Lower leg skin (tissue), 4 donors: ENCODE data around the gene GLOD5. TPM values are rescaled to one million over a fixed set of nuclear protein-coding genes. Genes with fewer than 3 reads are reported as not detected.

Experiments
- DNase-seq, 2 donors: peaks; one replicate each; pipeline ENCODE4 v3.0.0-alpha.2; 2019; ENCODE audit warnings: low spot score in 2 of 2
- H3K4me3 ChIP-seq: fragments of 200-600 bp; sonication (generic); 2 replicates; pipeline ENCODE4 v1.5.1; 2017; ENCODE audit warnings: mild to moderate bottlenecking, low read depth; ENCODE audit not compliant: poor library complexity, severe bottlenecking
- POLR2A ChIP-seq, 2 donors: fragments of 450-650 bp; IDR thresholded peaks; one replicate each; pipeline ENCODE4 v1.6.1; 2016 to 2017; ENCODE audit warnings: antibody characterized with exemption in 2 of 2, mild to moderate bottlenecking in 1 of 2, moderate library complexity in 1 of 2
- WGBS, 2 donors: methylation state at CpG; one replicate each; pipeline ENCODE4 v1.1.5; 2018; 5-methylcytosine and 5-hydroxymethylcytosine counted together
- intact Hi-C: fragments of 100-400 bp; cut with DNase I; formaldehyde crosslinking; loops from one replicate; pipeline ENCODE4 v1.15.0; 2023; ENCODE audit warnings: low total_unique reads
- total RNA-seq, 4 donors: library from RNA; depleted of rRNA; stranded (reverse); fragments of >200 nt; gene quantifications; one replicate each; pipeline ENCODE4 v1.1.0, GENCODE V29; 2016
- TF ChIP-seq, protein P1 (sequence below), 3 donors: fragments of 450-650 bp; IDR thresholded peaks; one replicate each; pipeline ENCODE4 v1.5.1; 2016; ENCODE audit warnings: antibody characterized with exemption in 3 of 3, mild to moderate bottlenecking in 3 of 3, moderate library complexity in 2 of 3

Gene GLOD5
- total RNA-seq, 4 donors from 2014 or later = not detected

DNA sequence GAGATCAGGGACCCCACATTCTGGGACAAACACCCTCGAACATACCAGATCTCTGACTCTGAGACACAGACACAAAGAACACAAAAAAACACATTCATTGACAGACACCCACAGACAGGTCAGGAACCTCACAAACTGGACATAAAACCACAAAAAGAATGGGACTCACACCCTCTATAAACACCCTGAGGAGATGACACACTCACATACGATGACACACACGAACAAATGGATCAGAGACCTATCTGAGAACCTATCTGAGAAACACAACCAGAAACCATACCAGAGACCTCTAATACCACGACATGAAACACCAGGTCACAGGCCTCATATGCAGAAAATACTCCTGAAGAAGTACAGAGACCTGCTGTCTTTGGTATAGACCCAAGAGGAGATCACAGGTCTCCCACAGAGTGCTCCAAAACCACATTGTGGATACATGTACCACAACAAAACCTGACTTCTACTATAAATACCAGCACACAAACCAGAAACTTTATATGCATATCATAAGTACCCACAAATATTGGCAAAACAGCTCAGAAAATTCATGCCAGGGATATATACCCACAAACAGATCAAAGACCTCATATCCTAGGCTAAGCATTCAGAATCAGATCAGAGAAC is 45.6 kb upstream of the GLOD5 start:
- no peak overlapping the region for H3K4me3 ChIP-seq
- intact Hi-C loops = no loop called here
- WGBS, 2 donors = 76 to 79% methylated on average over 4 of the region's 4 CpGs
- no peak for DNase-seq
- TF ChIP-seq, protein P1, sequence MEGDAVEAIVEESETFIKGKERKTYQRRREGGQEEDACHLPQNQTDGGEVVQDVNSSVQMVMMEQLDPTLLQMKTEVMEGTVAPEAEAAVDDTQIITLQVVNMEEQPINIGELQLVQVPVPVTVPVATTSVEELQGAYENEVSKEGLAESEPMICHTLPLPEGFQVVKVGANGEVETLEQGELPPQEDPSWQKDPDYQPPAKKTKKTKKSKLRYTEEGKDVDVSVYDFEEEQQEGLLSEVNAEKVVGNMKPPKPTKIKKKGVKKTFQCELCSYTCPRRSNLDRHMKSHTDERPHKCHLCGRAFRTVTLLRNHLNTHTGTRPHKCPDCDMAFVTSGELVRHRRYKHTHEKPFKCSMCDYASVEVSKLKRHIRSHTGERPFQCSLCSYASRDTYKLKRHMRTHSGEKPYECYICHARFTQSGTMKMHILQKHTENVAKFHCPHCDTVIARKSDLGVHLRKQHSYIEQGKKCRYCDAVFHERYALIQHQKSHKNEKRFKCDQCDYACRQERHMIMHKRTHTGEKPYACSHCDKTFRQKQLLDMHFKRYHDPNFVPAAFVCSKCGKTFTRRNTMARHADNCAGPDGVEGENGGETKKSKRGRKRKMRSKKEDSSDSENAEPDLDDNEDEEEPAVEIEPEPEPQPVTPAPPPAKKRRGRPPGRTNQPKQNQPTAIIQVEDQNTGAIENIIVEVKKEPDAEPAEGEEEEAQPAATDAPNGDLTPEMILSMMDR (IDR thresholded peaks at IDR 0.05) = no peak
- no peak for TF ChIP-seq POLR2A (IDR thresholded peaks at IDR 0.05)

DNA sequence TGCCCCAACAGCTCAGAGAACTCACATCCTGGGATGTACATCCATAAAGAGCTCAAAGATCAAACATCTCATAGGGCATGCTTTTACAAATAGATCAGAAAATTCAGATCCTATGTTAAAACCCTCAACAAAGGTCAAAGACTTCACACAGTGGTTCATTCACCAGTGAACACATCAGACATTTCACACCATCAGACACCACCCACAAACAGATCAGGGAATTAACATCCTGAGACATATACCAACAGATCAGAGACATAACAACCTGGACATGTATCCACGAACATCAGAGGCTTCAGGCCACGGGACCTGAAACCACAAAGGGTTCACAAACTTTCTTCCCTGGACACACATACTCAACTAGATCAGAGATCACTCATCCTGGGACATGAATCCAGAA is 41.6 kb upstream of the GLOD5 start:
- intact Hi-C loops = no loop called here
- TF ChIP-seq POLR2A (IDR thresholded peaks at IDR 0.05) = no peak
- TF ChIP-seq, protein P1 (IDR thresholded peaks at IDR 0.05) = no peak
- 66 to 68% methylated on average over 2 of the region's 2 CpGs for WGBS, 2 donors
- no peak overlapping the region for H3K4me3 ChIP-seq
- DNase-seq = no peak

DNA sequence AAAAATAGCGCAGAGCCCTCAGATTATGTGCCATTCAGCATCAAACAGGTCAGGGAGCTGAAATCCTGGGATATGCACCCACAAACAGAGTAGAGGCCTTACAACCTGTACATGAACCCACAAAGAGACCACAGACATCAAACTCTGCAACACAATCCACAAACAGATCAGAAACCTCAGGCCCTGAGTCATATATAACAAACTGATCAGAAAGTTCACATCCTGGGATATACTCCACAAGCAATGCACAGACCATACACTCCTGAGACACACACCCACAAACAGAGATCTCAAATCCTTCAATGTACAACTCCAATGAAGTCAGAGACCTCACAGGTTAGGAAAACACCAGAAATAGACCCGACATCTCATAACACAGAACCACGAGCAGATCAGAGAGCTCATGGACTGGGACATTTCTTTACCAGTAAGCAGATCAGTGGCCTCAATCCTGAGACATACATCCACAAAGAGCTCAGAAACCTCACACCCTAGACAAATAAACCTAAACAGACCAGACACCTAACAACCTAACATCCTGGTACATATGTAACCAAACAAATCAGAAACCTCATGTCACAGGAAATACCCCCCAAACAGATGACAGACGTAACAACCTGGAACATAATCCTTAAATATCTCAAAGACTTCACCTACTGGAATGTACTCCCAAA is 40.8 kb upstream of the GLOD5 start:
- 75% methylated on average over 4 of the region's 4 CpGs for WGBS, 2 donors
- H3K4me3 ChIP-seq = no peak overlapping the region
- intact Hi-C loops = no loop called here
- no peak for TF ChIP-seq POLR2A (IDR thresholded peaks at IDR 0.05)
- TF ChIP-seq, protein P1 (IDR thresholded peaks at IDR 0.05) = no peak
- DNase-seq = no peak

DNA sequence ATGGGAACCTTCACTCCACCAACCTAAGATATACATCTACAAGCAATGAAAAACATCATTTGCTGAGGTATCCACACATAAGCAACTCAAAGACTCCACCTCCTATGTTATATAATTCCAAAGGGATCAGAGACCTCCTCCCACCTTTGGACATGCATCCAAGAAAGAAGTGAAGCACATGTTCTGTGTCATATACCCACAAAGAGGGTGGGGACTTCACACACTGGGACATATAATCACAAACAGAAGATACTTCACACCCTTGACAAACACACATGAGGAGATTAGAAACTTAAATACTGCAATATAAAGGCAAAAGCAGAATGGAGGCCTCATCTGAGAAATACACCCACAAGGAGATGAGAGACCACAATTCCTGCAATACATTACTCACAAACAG is 39.6 kb upstream of the GLOD5 start:
- intact Hi-C loops = no loop called here
- no peak for TF ChIP-seq POLR2A (IDR thresholded peaks at IDR 0.05)
- TF ChIP-seq, protein P1 (IDR thresholded peaks at IDR 0.05) = no peak
- no peak for DNase-seq
- no peak overlapping the region for H3K4me3 ChIP-seq

DNA sequence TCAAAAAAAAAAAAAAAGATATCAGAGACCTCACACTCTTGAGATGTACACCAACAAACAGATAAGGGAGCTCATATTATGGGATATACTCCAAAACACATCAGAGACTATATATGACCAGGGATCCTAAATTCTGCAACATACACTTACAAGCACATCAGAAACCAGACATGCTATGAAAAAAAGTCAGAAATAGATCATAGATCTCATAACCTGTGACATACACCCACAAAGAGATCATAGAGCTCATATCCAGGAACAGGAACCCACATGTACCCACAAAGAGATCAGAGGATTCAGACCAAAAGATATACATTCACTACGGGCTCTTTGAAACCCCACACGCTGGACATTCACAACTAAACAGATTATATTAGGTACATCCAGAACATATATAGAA is 35.0 kb upstream of the GLOD5 start:
- no peak for DNase-seq
- intact Hi-C loops = no loop called here
- WGBS, 2 donors = 80 to 92% methylated on average over 2 of the region's 2 CpGs
- H3K4me3 ChIP-seq = no peak overlapping the region
- TF ChIP-seq POLR2A (IDR thresholded peaks at IDR 0.05) = no peak
- TF ChIP-seq, protein P1 (IDR thresholded peaks at IDR 0.05) = no peak

DNA sequence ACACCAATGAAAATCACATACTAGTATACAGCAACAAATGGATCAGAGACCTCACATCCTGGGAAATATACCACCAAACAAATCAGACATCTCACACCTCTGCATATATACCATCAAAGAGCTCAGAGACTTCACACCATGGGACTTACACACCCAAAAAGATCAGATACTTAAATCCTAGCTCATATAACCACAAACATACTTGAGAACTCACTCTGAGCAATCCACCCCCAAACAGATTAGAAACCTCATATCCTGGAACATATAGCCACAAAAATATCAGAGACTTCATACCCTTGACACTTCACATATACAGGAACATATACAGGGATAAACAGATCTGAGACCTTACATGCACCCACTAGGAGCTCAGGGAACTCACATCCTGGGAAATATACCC is 32.9 kb upstream of the GLOD5 start:
- H3K4me3 ChIP-seq = no peak overlapping the region
- DNase-seq = no peak
- TF ChIP-seq POLR2A (IDR thresholded peaks at IDR 0.05) = no peak
- TF ChIP-seq, protein P1 (IDR thresholded peaks at IDR 0.05) = no peak
- intact Hi-C loops = no loop called here
